GM12801 (cell line): Measurements from ENCODE around the gene KIF2C.

Source experiments
- TF ChIP-seq, protein P1 (sequence below): IDR thresholded peaks from one replicate; pipeline ENCODE4 v1.5.1; 2011; ENCODE audit warnings: control low read depth; ENCODE audit not compliant: insufficient read length; ENCODE audit errors: extremely low read depth

The KIF2C gene

DNA sequence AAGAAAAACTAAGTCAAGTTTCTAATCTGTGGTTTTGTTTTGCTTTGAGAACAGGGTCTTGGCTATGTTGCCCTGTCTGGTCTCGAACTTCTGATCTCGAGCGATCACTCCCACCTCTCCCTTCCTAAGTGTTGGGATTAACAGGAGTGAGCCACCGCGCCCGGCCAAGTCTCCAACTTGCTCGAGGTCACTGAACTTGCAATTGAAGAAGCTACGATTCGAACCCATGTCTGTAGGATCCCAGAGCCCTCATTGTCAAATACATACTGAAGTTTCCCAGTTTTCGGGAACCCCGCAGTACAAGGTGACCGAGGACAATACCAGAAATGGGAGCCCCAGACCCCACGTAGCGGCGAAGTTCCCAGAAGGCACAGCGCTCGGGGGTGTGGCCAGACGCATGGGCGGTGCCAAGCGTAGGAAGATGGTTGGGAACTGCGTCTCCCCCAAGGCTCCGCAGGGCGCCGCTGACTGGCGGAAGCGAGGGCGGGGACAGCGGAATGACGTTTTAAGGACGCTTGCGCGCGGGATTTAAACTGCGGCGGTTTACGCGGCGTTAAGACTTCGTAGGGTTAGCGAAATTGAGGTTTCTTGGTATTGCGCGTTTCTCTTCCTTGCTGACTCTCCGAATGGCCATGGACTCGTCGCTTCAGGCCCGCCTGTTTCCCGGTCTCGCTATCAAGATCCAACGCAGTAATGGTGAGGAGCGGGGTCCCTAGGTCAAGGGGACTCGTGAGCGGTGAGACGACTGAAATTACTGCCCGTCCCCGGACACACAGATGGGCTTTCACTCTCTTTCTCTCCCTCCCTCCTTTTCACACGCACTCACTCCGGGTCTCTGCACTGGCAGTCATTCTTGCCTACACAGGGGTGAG is at the start of gene KIF2C:
Gene KIF2C, plus strand, starts transcription at position 531 of the 872 bp plus-strand sequence. Its CDS starts 96 bp downstream, at position 627.
- TF ChIP-seq, protein P1, sequence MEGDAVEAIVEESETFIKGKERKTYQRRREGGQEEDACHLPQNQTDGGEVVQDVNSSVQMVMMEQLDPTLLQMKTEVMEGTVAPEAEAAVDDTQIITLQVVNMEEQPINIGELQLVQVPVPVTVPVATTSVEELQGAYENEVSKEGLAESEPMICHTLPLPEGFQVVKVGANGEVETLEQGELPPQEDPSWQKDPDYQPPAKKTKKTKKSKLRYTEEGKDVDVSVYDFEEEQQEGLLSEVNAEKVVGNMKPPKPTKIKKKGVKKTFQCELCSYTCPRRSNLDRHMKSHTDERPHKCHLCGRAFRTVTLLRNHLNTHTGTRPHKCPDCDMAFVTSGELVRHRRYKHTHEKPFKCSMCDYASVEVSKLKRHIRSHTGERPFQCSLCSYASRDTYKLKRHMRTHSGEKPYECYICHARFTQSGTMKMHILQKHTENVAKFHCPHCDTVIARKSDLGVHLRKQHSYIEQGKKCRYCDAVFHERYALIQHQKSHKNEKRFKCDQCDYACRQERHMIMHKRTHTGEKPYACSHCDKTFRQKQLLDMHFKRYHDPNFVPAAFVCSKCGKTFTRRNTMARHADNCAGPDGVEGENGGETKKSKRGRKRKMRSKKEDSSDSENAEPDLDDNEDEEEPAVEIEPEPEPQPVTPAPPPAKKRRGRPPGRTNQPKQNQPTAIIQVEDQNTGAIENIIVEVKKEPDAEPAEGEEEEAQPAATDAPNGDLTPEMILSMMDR: no peak

DNA sequence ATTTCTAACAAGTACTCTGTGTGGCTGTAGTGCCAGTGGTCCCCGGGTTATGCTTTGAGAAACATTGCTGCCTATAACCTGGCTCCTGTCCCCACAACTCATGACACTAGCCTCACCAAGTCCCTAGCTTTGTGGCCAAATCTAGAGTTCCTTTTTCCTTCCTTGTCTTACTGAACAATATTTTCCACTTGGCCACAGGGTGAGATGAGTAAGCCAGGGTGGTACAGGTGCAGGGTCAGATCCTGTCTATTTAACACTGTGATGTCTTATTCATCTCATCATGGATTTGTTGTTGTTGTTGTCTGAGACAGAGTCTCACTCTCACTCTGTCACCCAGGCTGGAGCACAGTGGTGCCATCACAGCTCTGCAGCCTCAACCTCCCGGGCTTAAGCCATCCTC is 46.5 kb upstream of the KIF2C start:
- TF ChIP-seq, protein P1: no peak

DNA sequence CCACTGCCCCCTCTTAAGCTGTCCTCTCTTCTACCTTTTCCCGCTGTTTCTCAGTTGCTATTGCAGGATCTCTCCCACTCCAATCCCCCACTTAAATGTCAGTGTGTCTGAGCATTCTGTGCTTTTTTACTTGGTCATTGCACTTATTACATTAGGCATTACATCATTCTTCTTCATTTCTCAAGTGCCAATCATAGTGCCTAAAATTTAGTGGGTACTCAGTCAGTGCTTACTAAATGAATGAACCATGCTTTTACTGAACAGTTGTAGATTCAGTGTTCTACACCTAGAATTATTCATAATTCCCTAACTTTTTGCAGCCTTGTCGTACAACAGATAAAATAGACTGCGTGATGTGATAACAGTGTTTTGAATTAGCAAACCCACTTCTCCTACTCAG is 45.7 kb upstream of the KIF2C start:
- TF ChIP-seq, protein P1: no peak

DNA sequence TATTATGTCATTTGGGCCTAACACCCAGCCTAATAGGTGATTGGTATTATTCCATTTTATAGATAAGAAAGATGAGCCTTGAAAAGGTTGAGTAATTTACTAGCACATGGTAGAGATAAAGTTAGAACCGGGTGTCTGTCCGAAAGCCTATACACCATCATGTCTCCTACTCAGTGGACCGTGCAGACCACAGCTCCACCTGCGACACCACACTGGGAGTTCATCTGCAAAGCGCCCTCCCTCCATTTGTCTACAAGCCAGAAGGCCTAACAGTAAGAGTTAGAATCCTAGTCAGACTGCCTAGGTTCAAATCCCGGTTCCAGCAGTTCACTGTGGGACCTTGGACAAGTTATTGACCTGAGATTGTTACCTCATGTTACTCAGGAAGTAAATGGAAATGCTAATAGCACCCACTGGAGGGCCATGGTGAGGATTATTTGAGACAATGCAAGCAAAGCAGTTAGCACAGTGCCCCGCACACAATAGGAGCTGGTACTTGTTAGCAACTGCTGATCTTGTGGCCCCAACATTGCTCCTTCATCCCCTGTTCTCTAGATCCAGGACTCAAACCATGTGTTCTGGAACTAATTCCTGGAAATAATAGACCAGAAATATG is 44.7 kb upstream of the KIF2C start:
- TF ChIP-seq, protein P1: no peak

DNA sequence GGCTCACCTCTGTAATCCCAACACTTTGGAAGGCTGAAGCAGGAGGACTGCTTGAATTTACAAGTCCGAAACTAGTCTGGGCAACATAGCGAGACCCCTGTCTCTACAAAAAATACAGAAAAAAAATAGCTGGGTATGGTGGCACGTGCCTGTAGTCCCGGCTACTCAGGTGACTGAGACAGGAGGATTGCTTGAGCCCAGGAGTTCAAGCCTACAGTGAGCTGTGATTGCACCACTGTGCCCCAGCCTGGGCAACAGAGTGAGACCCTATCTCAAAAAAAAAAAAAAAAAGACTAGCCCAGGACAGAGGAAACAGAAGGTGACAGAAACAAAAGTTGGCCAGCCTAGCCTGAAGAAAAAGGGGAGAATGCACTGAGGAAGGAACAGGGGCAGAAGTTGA is 44.0 kb upstream of the KIF2C start:
- TF ChIP-seq, protein P1: no peak

DNA sequence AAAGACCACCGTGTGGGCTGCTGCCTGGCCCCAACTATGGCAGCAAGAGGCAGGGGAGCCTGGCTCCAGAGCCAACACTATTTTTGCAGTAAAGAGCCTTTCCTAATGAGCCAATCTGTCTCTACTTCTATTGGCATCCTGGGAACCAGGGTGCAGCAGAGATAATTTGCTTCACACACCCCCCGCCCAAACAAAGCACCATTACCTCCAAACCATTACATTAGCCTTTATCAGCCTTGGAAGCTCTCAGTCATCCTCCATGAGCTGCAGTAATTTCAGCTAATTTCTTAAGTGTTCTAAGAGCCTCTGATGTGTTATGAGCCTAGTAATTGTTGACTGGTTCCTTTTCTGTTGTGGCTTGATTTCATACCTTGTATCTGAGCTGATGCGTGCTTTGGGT is 43.5 kb upstream of the KIF2C start:
- TF ChIP-seq, protein P1: no peak

DNA sequence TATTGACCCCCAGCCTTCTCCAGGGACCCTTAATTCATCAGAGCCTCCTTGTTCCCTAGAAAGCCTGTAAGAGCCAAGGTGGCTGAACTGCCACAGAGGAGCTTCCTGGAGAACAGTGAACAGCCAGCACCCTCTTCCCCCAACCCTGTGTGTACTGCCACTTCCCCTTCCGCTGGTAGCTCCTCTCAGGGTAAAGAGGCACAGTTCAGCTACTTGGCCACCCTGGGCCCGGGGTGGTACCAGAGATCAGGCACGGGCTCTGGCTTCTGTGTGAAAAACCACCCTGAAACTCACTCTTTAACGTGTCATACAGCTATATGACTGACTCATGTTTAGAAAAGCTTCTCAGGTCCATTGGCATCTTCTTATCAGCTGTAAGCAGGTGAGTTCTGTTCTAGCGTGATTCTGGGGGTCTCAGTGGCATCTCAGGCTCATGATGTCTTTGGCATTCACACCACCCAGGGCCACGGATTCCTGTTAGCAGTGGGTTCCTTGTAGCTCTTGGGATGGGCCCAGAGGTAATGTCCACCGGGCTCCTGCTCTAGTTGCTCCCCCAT is 42.8 kb upstream of the KIF2C start:
- TF ChIP-seq, protein P1: no peak
